ENCODE data around the gene G3BP1. TPM values are rescaled to one million over a fixed set of nuclear protein-coding genes. Genes with fewer than 3 reads are reported as not detected.

The G3BP1 gene
- total RNA-seq, 5 donors from 2014 or later (not counting 1 experiment from before 2014, with no cell fraction given): 109 to 185 (median 170) TPM

DNA sequence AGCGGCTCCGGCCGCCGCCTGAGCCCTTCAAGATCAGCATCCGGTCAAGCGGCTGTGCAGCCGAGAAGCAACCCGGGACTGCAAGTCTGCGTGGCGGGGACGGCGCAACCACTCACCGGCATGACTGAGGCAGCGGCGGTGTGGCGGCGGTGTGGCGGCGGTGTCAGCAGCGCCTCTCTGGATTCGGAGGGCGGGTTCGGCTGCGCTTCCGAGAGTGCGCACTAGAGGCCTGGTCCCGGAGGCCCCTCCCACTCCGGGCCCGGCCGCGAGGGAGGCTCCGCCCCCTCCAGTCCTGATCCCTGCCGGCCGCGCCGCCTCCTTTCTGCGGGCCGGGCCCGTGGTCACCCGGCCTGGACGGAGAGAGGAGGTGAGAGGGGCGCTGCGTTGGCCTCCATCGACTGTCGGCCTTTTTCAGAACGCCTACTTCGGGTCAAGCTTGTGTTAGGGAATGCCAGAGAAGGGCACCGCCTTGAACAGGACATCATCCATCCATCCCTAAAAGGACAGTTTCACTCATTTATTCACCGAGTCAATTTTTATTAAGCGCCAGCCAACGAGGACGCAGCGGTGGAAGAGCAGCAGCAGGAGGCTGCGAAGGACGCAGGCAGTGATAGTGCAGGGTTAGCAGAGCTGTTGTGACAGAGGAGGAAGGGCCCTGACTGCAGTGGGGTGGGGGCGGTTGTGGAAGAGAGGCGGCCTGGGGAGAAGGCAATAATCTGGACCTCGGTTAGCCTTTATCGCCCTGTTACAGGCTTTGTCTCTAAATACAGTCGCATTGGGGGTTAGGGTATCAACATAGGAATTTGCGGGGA lies 13.1 kb upstream of the G3BP1 start, which contains the start of gene ATOX1:
TSS of gene ATOX1 (minus strand) at position 202 of the 812 bp plus-strand sequence. CDS start at position 122, 80 bp downstream.
- H3K27ac ChIP-seq (ENCODE audit: low read length): peak within 1 kb of the TSS; percentile 66
- Mint-ChIP-seq H3K27ac (peak within 1 kb of the TSS; percentile 91 to 98), H3K4me3 (peak within 1 kb of the TSS; percentile 86 to 94 (median 89)), H3K4me1 (peaks cover 39 to 43% (median 41%) of the 10 kb centered on the region in 3 donors), H3K36me3 (peaks cover 4% of the 10 kb centered on the region), H3K9me3 (no peaks in the 10 kb centered on the region), H3K27me3 (no peaks in the 10 kb centered on the region)
- H3K27me3 ChIP-seq (replicated peaks in 1 of 2; ENCODE audit: control insufficient read depth in 2 of 2, extremely low read depth in 1 of 2, insufficient read depth in 2 of 2, low read length in 1 of 2): no peaks in the 10 kb centered on the region
- ATAC-seq (replicated peaks in 1 of 4) (peak; percentile 99 to 100 (median 99)), DNase-seq (peak; percentile 73 to 94 (median 86))
- WGBS (ENCODE audit: insufficient coverage): 3% methylated on average over 38 of the region's 61 CpGs
- H3K4me3 ChIP-seq (ENCODE audit: control insufficient read depth in 1 of 2, extremely low read depth in 1 of 2, low read length in 1 of 2): peak within 1 kb of the TSS; percentile 68 to 83
- H3K9me3 ChIP-seq: no peaks in the 10 kb centered on the region
- no peaks in the 10 kb centered on the region for H3K36me3 ChIP-seq (ENCODE audit: control insufficient read depth in 2 of 2, extremely low read depth in 1 of 2, insufficient read depth in 1 of 2, low read length in 1 of 2)
- CTCF ChIA-PET: interaction anchor here in 1 of 2 donors (3.8 kb wide), 1 partner anchor 13 kb away, joined by 16 read pairs; the partner anchor contains the start of gene G3BP1
- POLR2A ChIA-PET: interaction anchor here in 1 of 2 donors (0.7 to 1.7 kb wide), 3 partner anchors 9 to 16 kb away, joined by 4 to 10 read pairs (median 6); partner anchors contain the start of gene G3BP1
- H3K4me1 ChIP-seq (ENCODE audit: control insufficient read depth in 1 of 2, extremely low read depth in 1 of 2, insufficient read depth in 2 of 2, low read length in 2 of 2): peaks cover 10 to 28% of the 10 kb centered on the region in 2 experiments

DNA sequence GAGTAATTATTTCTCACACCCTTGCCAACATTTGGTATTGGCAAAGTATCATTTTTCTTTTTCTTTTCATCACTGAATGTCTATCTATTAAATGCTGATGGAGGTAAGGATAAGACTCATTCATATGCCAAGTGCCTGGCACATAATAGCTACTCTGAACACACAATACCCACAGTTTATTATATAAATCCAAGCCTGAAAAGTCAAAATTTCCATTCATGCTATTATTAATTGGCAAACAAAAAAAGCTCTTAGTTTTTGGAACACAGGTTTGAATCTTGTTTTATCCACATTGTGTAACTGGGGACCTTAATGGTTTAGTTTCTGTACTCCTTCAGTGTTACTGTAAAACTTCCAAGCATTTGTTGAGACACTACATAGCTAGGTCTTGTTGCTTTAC lies 7.0 kb upstream of the G3BP1 start:
- H3K27ac Mint-ChIP-seq: no peak overlapping the region
- no peaks in the 10 kb centered on the region for H3K36me3 Mint-ChIP-seq
- ChIA-PET POLR2A (interaction anchor here (0.5 to 0.6 kb wide), 2 partner anchors 9 to 10 kb away, joined by 3 to 5 read pairs; no protein-coding TSS in a partner anchor), CTCF (no interaction called here)
- Histone ChIP-seq H3K4me1 (ENCODE audit: control insufficient read depth in 1 of 2, extremely low read depth in 1 of 2, insufficient read depth in 2 of 2, low read length in 2 of 2) (peaks cover 0 to 6% of the 10 kb centered on the region in 2 experiments), H3K27me3 (replicated peaks in 1 of 2; ENCODE audit: control insufficient read depth in 2 of 2, extremely low read depth in 1 of 2, insufficient read depth in 2 of 2, low read length in 1 of 2) (no peaks in the 10 kb centered on the region), H3K4me3 (ENCODE audit: control insufficient read depth in 1 of 2, extremely low read depth in 1 of 2, low read length in 1 of 2) (no peak overlapping the region), H3K36me3 (ENCODE audit: control insufficient read depth in 2 of 2, extremely low read depth in 1 of 2, insufficient read depth in 1 of 2, low read length in 1 of 2) (no peaks in the 10 kb centered on the region), H3K27ac (ENCODE audit: low read length) (no peak overlapping the region), H3K9me3 (no peaks in the 10 kb centered on the region)
- H3K4me3 Mint-ChIP-seq: no peak overlapping the region
- H3K4me1 Mint-ChIP-seq: peaks cover 4 to 8% (median 5%) of the 10 kb centered on the region in 3 donors
- no peak for DNase-seq
- no peak for ATAC-seq (replicated peaks in 1 of 4)
- no peaks in the 10 kb centered on the region for H3K27me3 Mint-ChIP-seq
- H3K9me3 Mint-ChIP-seq: no peaks in the 10 kb centered on the region

DNA sequence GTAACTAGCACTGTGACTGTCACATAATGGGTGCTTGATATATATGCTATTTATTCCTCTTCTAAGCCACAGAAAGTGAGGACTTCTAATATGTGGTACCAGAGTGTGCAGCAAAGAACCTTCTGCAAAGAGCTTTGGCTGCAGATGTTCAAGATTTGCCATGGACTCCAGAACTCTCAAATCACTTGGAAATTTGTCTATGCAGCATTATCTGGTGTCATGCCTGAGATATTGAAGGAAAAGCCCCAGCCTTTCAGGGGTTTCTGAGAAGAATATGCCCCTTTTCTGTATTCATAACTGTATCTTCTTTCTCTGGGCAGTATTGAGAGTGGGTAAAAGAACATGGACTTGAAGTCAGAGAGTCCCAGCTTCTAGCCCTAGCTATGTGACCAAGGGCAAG lies 4.8 kb upstream of the G3BP1 start:
- Histone ChIP-seq H3K27me3 (replicated peaks in 1 of 2; ENCODE audit: control insufficient read depth in 2 of 2, extremely low read depth in 1 of 2, insufficient read depth in 2 of 2, low read length in 1 of 2) (no peaks in the 10 kb centered on the region), H3K36me3 (ENCODE audit: control insufficient read depth in 2 of 2, extremely low read depth in 1 of 2, insufficient read depth in 1 of 2, low read length in 1 of 2) (no peaks in the 10 kb centered on the region), H3K4me3 (ENCODE audit: control insufficient read depth in 1 of 2, extremely low read depth in 1 of 2, low read length in 1 of 2) (no peak overlapping the region), H3K9me3 (no peaks in the 10 kb centered on the region), H3K27ac (ENCODE audit: low read length) (no peak overlapping the region), H3K4me1 (ENCODE audit: control insufficient read depth in 1 of 2, extremely low read depth in 1 of 2, insufficient read depth in 2 of 2, low read length in 2 of 2) (peaks cover 5 to 19% of the 10 kb centered on the region in 2 experiments)
- Mint-ChIP-seq H3K9me3 (no peaks in the 10 kb centered on the region), H3K36me3 (no peaks in the 10 kb centered on the region), H3K27me3 (no peaks in the 10 kb centered on the region), H3K4me3 (no peak overlapping the region), H3K27ac (no peak overlapping the region), H3K4me1 (peaks cover 9 to 14% (median 13%) of the 10 kb centered on the region in 3 donors)
- ChIA-PET CTCF (no interaction called here), POLR2A (no interaction called here)
- DNase-seq (no peak), ATAC-seq (replicated peaks in 1 of 4) (no peak)

DNA sequence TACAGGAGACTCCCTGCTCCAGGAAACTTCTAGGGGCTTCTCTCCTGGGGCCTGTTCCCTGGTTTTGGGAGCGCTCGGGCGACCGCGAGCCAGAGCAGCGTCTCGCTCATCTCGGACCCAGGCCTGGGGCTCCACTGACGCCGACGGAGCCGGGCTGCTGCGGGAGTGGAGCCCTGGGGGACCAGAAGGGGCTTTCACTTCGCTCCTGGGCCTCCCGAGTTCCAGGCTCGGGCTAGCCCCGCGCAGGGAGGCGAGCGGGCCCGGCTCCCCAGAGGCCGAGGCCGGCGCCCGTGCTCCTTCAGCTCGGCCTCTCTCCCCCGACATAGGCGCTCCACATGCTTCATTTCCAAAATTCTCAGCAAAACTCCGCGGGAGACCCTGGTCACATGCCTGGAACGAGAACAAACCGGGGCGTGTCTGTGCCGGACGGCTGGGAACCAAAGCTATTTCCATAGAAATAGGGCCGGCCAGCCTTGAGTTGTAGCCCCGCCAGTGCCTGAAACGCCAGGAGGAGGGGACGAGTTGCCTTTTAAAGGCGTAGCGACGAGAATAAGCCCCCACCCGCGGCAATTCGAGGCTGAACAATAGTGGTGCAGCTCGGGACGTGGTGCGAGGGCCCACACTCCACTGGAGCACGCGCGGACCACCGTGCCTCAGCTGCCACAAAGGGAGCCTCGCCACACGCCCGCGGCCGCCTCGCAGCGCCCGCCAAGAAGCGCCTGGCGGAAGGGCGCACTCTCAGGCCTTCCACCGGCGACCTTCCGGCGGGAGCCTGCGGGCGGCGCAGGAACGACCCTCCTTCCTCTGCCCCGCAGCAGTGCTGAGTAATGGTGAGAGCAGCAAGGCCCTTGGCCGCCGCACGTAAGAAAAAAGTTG lies 1.1 kb upstream of the G3BP1 start:
- Mint-ChIP-seq H3K9me3 (no peaks in the 10 kb centered on the region), H3K27me3 (no peaks in the 10 kb centered on the region), H3K27ac (no peak overlapping the region), H3K4me3 (no peak overlapping the region), H3K4me1 (peaks cover 37 to 44% (median 38%) of the 10 kb centered on the region in 3 donors), H3K36me3 (peaks cover 7% of the 10 kb centered on the region)
- WGBS (ENCODE audit: insufficient coverage): 8% methylated on average over 63 of the region's 75 CpGs
- Histone ChIP-seq H3K4me1 (ENCODE audit: control insufficient read depth in 1 of 2, extremely low read depth in 1 of 2, insufficient read depth in 2 of 2, low read length in 2 of 2) (peaks cover 23 to 24% of the 10 kb centered on the region in 2 experiments), H3K9me3 (no peaks in the 10 kb centered on the region), H3K27me3 (replicated peaks in 1 of 2; ENCODE audit: control insufficient read depth in 2 of 2, extremely low read depth in 1 of 2, insufficient read depth in 2 of 2, low read length in 1 of 2) (no peaks in the 10 kb centered on the region), H3K27ac (ENCODE audit: low read length) (peak overlapping the region; percentile 94), H3K4me3 (ENCODE audit: control insufficient read depth in 1 of 2, extremely low read depth in 1 of 2, low read length in 1 of 2) (peak overlapping the region; percentile 65 to 68), H3K36me3 (ENCODE audit: control insufficient read depth in 2 of 2, extremely low read depth in 1 of 2, insufficient read depth in 1 of 2, low read length in 1 of 2) (no peaks in the 10 kb centered on the region)
- DNase-seq (peak in 10 of 35 experiments; percentile 21 to 55 (median 34)), ATAC-seq (replicated peaks in 1 of 4) (peak; percentile 8 to 26 (median 15))
- POLR2A ChIA-PET: interaction anchor here (0.5 to 1.8 kb wide), 8 partner anchors 12 to 1725 kb away, joined by 3 to 10 read pairs (median 5); partner anchors contain the start of gene ATOX1 (in 1 of the 2)
- CTCF ChIA-PET: interaction anchor here (0.6 to 2.0 kb wide), 12 partner anchors 10 to 1321 kb away, joined by 3 to 16 read pairs (median 3); partner anchors contain the start of genes ATOX1 (in 1 of the 2) and SLC36A1 (in 1 of the 2)

DNA sequence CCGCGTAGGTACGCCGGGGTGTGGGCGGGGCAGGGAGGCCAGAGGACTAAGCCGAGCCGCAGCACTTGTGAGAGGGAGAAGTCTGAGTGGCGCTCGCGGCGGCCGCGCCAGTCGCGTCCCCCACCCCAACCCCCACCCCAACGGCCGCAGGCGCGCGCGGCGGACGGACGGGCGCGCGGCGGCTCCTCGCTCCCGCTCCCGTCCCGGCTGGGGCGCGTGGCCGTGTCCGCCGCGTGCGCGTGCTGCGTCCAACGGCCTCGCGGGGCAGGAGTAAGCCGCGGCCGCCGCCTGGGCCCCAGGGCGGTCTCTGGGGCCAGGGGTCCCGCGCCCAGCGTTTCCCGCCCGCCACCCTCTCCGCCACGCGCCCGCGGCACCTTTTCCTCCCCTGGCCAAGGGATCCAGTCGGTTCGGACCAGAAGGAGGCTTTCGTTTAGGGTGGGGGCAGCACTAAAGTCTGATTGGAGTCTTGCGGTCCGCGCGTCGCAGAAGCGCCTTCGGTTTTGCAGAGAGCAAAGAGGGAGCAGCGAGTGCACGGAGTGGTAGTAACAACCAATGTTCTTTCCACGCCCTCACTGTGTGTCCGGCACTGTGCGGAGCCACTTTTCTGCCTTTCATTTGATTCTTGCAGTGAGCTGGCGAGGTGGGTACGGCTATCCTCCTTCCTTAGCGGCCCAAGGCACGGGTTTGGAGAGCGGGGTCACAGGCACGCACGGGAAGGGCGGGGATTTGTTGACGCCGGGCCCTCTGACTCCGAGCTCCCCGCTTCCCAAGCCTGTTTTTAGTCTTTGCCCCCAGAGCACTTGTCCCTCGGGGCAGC lies 483 bp downstream of the G3BP1 start:
- ATAC-seq (replicated peaks in 1 of 4): no peak
- Histone ChIP-seq H3K36me3 (ENCODE audit: control insufficient read depth in 2 of 2, extremely low read depth in 1 of 2, insufficient read depth in 1 of 2, low read length in 1 of 2) (no peaks in the 10 kb centered on the region), H3K27ac (ENCODE audit: low read length) (peak overlapping the region; percentile 62), H3K4me1 (ENCODE audit: control insufficient read depth in 1 of 2, extremely low read depth in 1 of 2, insufficient read depth in 2 of 2, low read length in 2 of 2) (peaks cover 24 to 26% of the 10 kb centered on the region in 2 experiments), H3K4me3 (ENCODE audit: control insufficient read depth in 1 of 2, extremely low read depth in 1 of 2, low read length in 1 of 2) (peak overlapping the region; percentile 88 to 96), H3K9me3 (no peaks in the 10 kb centered on the region), H3K27me3 (replicated peaks in 1 of 2; ENCODE audit: control insufficient read depth in 2 of 2, extremely low read depth in 1 of 2, insufficient read depth in 2 of 2, low read length in 1 of 2) (no peaks in the 10 kb centered on the region)
- peaks cover 52 to 60% (median 53%) of the 10 kb centered on the region in 3 donors for H3K4me1 Mint-ChIP-seq
- CTCF ChIA-PET: interaction anchor here in 1 of 2 donors (1.1 to 2.0 kb wide), 4 partner anchors 12 to 1322 kb away, joined by 3 to 16 read pairs (median 4); partner anchors contain the start of gene ATOX1
- peaks cover 16% of the 10 kb centered on the region for H3K36me3 Mint-ChIP-seq
- under 1% methylated on average over 81 of the region's 87 CpGs for WGBS (ENCODE audit: insufficient coverage)
- POLR2A ChIA-PET: interaction anchor here (0.5 to 1.8 kb wide), 10 partner anchors 9 to 1812 kb away, joined by 3 to 10 read pairs (median 5); partner anchors contain the start of gene ATOX1 (in 1 of the 2)
- peak in 32 of 35 experiments; percentile 15 to 61 (median 31) for DNase-seq
- peak overlapping the region; percentile 40 to 64 for H3K27ac Mint-ChIP-seq
- peak overlapping the region in 2 of 3 donors; percentile 79 to 85 for H3K4me3 Mint-ChIP-seq
- H3K27me3 Mint-ChIP-seq: no peaks in the 10 kb centered on the region
- H3K9me3 Mint-ChIP-seq: no peaks in the 10 kb centered on the region

Measured in T-cell (primary cell).